CD14-positive monocyte (primary cell): ENCODE data around the gene CAB39L. TPM values are rescaled to one million over a fixed set of nuclear protein-coding genes. Genes with fewer than 3 reads are reported as not detected.

ENCODE experiments used
- DNase-seq, 3 donors: peaks; one replicate each; pipeline ENCODE4 v3.0.0-alpha.2; 2011 to 2022
- H2AFZ ChIP-seq: 2 replicates; pipeline ENCODE4 v1.6.0; 2012; ENCODE audit warnings: mild to moderate bottlenecking, low read depth, low read length, inconsistent platforms; ENCODE audit not compliant: insufficient read depth, poor library complexity, severe bottlenecking
- H3K27ac ChIP-seq, 2 donors: 1 replicate in 1 of 2; 2 replicates in 1 of 2; pipeline ENCODE4 v1.5.1; 2012 to 2013; ENCODE audit warnings: low read length in 2 of 2, control low read depth in 1 of 2, inconsistent platforms in 1 of 2, low read depth in 1 of 2, mild to moderate bottlenecking in 1 of 2
- H3K27me3 ChIP-seq, 2 donors: one replicate each; pipeline versions ENCODE4 v1.6.0 to v1.6.1; 2011 to 2013; ENCODE audit warnings: low read length in 2 of 2; ENCODE audit not compliant: control insufficient read depth in 2 of 2, insufficient read depth in 2 of 2
- H3K36me3 ChIP-seq, 2 donors: replicated peaks in 1 of 2; 1 replicate in 1 of 2; 2 replicates in 1 of 2; pipeline versions ENCODE4 v1.5.1 to v1.6.1; 2012 to 2013; ENCODE audit warnings: low read length in 2 of 2, control low read depth in 1 of 2, inconsistent platforms in 1 of 2, mild to moderate bottlenecking in 1 of 2; ENCODE audit not compliant: insufficient read depth in 2 of 2, control insufficient read depth in 1 of 2
- H3K4me1 ChIP-seq, 2 donors: 1 replicate in 1 of 2; 2 replicates in 1 of 2; pipeline versions ENCODE4 v1.5.1 to v1.6.1; 2012 to 2013; ENCODE audit warnings: low read length in 2 of 2, control low read depth in 1 of 2, inconsistent platforms in 1 of 2, mild to moderate bottlenecking in 1 of 2, moderate library complexity in 1 of 2; ENCODE audit not compliant: insufficient read depth in 2 of 2, control insufficient read depth in 1 of 2
- H3K4me2 ChIP-seq: replicated peaks from 2 replicates; pipeline ENCODE3; 2012; ENCODE audit warnings: low read length, moderate library complexity, mild to moderate bottlenecking; ENCODE audit not compliant: poor library complexity, severe bottlenecking; ENCODE audit errors: extremely low read depth
- H3K4me3 ChIP-seq, 3 experiments: fragments of 200-600 bp in 1 of 3; sonication (generic) in 1 of 3; replicated peaks in 1 of 3; 1 replicate in 2 of 3; 2 replicates in 1 of 3; pipeline ENCODE4 v1.5.1; 2011 to 2013; ENCODE audit warnings: low read length in 3 of 3, mild to moderate bottlenecking in 3 of 3, control low read depth in 2 of 3, low read depth in 2 of 3, inconsistent platforms in 1 of 3, moderate library complexity in 1 of 3
- H3K79me2 ChIP-seq: 2 replicates; pipeline ENCODE4 v1.6.0; 2012; ENCODE audit warnings: mild to moderate bottlenecking, control low read depth, inconsistent platforms, low read length, moderate library complexity; ENCODE audit not compliant: insufficient read depth
- H3K9ac ChIP-seq: 2 replicates; pipeline ENCODE4 v1.6.0; 2017; ENCODE audit warnings: low read length, mild to moderate bottlenecking; ENCODE audit not compliant: insufficient read depth, poor library complexity, severe bottlenecking
- H3K9me3 ChIP-seq, 2 donors: replicated peaks in 1 of 2; 1 replicate in 1 of 2; 2 replicates in 1 of 2; pipeline versions ENCODE4 v1.5.1 to v1.6.1; 2012 to 2013; ENCODE audit warnings: low read length in 2 of 2, control low read depth in 1 of 2; ENCODE audit not compliant: control insufficient read depth in 1 of 2, insufficient read depth in 1 of 2
- H4K20me1 ChIP-seq: 2 replicates; pipeline ENCODE4 v1.6.0; 2012; ENCODE audit warnings: mild to moderate bottlenecking, low read length, control low read depth, moderate library complexity; ENCODE audit not compliant: insufficient read depth
- H3K27ac Mint-ChIP-seq, 7 donors: one replicate each; pipeline ENCODE4 v1.8.0; 2020; ENCODE audit warnings: mild to moderate bottlenecking in 7 of 7, mixed read lengths in 7 of 7, moderate library complexity in 6 of 7, inconsistent platforms in 2 of 7
- H3K27me3 Mint-ChIP-seq, 3 donors: one replicate each; pipeline ENCODE4 v1.8.0; 2021 to 2022; ENCODE audit warnings: low read depth in 3 of 3, mild to moderate bottlenecking in 3 of 3, mixed read lengths in 3 of 3, moderate library complexity in 3 of 3, inconsistent platforms in 1 of 3
- H3K36me3 Mint-ChIP-seq, 2 donors: one replicate each; pipeline ENCODE4 v1.8.0; 2020; ENCODE audit warnings: mixed read lengths in 2 of 2, inconsistent platforms in 1 of 2, mild to moderate bottlenecking in 1 of 2
- H3K4me1 Mint-ChIP-seq: one replicate; pipeline ENCODE4 v1.8.0; 2020; ENCODE audit warnings: mild to moderate bottlenecking, mixed read lengths
- H3K4me3 Mint-ChIP-seq, 2 donors: one replicate each; pipeline ENCODE4 v1.8.0; 2020; ENCODE audit warnings: mild to moderate bottlenecking in 2 of 2, mixed read lengths in 2 of 2, moderate library complexity in 1 of 2
- H3K9me3 Mint-ChIP-seq, 7 donors: one replicate each; pipeline ENCODE4 v1.8.0; 2020 to 2022; ENCODE audit warnings: mixed read lengths in 7 of 7, mild to moderate bottlenecking in 6 of 7, moderate library complexity in 6 of 7, inconsistent platforms in 2 of 7
- CTCF ChIP-seq: fragments of 200-600 bp; IDR thresholded peaks from one replicate; pipeline ENCODE4 v1.8.0; 2022; ENCODE audit warnings: antibody characterized with exemption, mild to moderate bottlenecking
- WGBS: methylation state at CpG from one replicate; pipeline ENCODE4 v1.1.5; 2013; ENCODE audit warnings: missing lambda C conversion rate; ENCODE audit not compliant: insufficient coverage; 5-methylcytosine and 5-hydroxymethylcytosine counted together
- intact Hi-C, 2 donors: fragments of 100-400 bp; cut with micrococcal nuclease; formaldehyde crosslinking; loops; one replicate each; pipeline versions ENCODE4 v1.15.0 to v1.15.1; 2023
- polyA plus RNA-seq, 3 donors: library from polyadenylated mRNA; depleted of rRNA in 1 of 3; unstranded in 2 of 3; stranded (reverse) in 1 of 3; fragments of 300-500 nt in 2 of 3; fragments of >200 nt in 1 of 3; fragmentation: Illumina TruSeq in 2 of 3; gene quantifications; 1 replicate in 2 of 3; 2 replicates in 1 of 3; pipeline ENCODE4 v1.2.3, GENCODE V29; 2012 to 2021

Gene CAB39L
- polyA plus RNA-seq, 3 donors = 1.9 to 5.1 (median 2.7) TPM

- Histone ChIP-seq H3K9me3 (no peaks in the 10 kb centered on the region), H3K79me2 (no peaks in the 10 kb centered on the region), H3K36me3 (no peaks in the 10 kb centered on the region), H3K4me3 (no peak overlapping the region), H3K27me3 (no peaks in the 10 kb centered on the region), H3K27ac (no peak overlapping the region), H3K4me2 (no peak overlapping the region), H3K4me1 (peaks cover 0 to 4% of the 10 kb centered on the region in 2 donors), H3K9ac (no peak overlapping the region), H2AFZ (no peak overlapping the region), H4K20me1 (no peaks in the 10 kb centered on the region)
- H3K27me3 Mint-ChIP-seq = peaks cover 0 to 5% (median 2%) of the 10 kb centered on the region in 3 donors
- WGBS = 97% methylated on average over 7 of the region's 7 CpGs
- no peak overlapping the region for H3K4me3 Mint-ChIP-seq
- peaks cover 9% of the 10 kb centered on the region for H3K4me1 Mint-ChIP-seq
- intact Hi-C loops = loop anchor here in 1 of 2 donors (2.0 kb wide), 1 partner anchor 308 kb away; no protein-coding TSS in a partner anchor
- no peak for TF ChIP-seq CTCF
- no peak overlapping the region for H3K27ac Mint-ChIP-seq
- H3K9me3 Mint-ChIP-seq = no peaks in the 10 kb centered on the region
- peaks cover 11 to 20% of the 10 kb centered on the region in 2 donors for H3K36me3 Mint-ChIP-seq
- no peak for DNase-seq
Observed at GRCh38 chr13:49298903-49299605, 144.8 kb downstream of the CAB39L start.

- DNase-seq = no peak
- Histone ChIP-seq H3K4me3 (no peak overlapping the region), H3K27me3 (no peaks in the 10 kb centered on the region), H3K4me2 (no peak overlapping the region), H2AFZ (no peak overlapping the region), H4K20me1 (no peaks in the 10 kb centered on the region), H3K4me1 (peaks cover 0 to 4% of the 10 kb centered on the region in 2 donors), H3K27ac (no peak overlapping the region), H3K9me3 (no peaks in the 10 kb centered on the region), H3K79me2 (no peaks in the 10 kb centered on the region), H3K36me3 (peaks cover 0 to under 1% of the 10 kb centered on the region in 2 donors), H3K9ac (no peak overlapping the region)
- no peak overlapping the region for H3K27ac Mint-ChIP-seq
- TF ChIP-seq CTCF = no peak
- intact Hi-C loops = loop anchor here in 1 of 2 donors (2.0 kb wide), 1 partner anchor 308 kb away; no protein-coding TSS in a partner anchor
- peaks cover 0 to 5% (median 2%) of the 10 kb centered on the region in 3 donors for H3K27me3 Mint-ChIP-seq
- no peaks in the 10 kb centered on the region for H3K9me3 Mint-ChIP-seq
- H3K36me3 Mint-ChIP-seq = peaks cover 14 to 24% of the 10 kb centered on the region in 2 donors
- no peak overlapping the region for H3K4me3 Mint-ChIP-seq
- peaks cover 8% of the 10 kb centered on the region for H3K4me1 Mint-ChIP-seq
Observed at GRCh38 chr13:49298416-49298815, 145.4 kb downstream of the CAB39L start.
